Astrocyte (in vitro differentiated cells and primary cell): ENCODE results near the gene PAX3. TPM values are rescaled to one million over a fixed set of nuclear protein-coding genes. Genes with fewer than 3 reads are reported as not detected.

Source experiments
- DNase-seq: peaks from one replicate; pipeline ENCODE4 v3.0.0-alpha.2; 2010; ENCODE audit warnings: low read depth
- FAIRE-seq: peaks from 2 replicates; lab custom pipeline; 2011; peaks lifted over from hg19 to GRCh38; lab: Jason Lieb, UNC
- H2AFZ ChIP-seq: 2 replicates; pipeline ENCODE4 v1.6.0; 2012; ENCODE audit warnings: low read depth, low read length, inconsistent platforms
- H3K27ac ChIP-seq: 2 replicates; pipeline ENCODE4 v1.5.1; 2011; ENCODE audit warnings: low read depth, low read length, inconsistent platforms
- H3K27me3 ChIP-seq: 2 replicates; pipeline ENCODE4 v1.6.0; 2011; ENCODE audit warnings: low read length, inconsistent platforms; ENCODE audit not compliant: insufficient read depth
- H3K36me3 ChIP-seq: 2 replicates; pipeline ENCODE4 v1.5.1; 2011; ENCODE audit warnings: low read length, inconsistent platforms; ENCODE audit not compliant: insufficient read depth
- H3K4me1 ChIP-seq: 2 replicates; pipeline ENCODE4 v1.5.1; 2011; ENCODE audit warnings: low read length, inconsistent platforms; ENCODE audit not compliant: insufficient read depth
- H3K4me2 ChIP-seq: 2 replicates; pipeline ENCODE4 v1.6.0; 2012; ENCODE audit warnings: low read length, inconsistent platforms
- H3K4me3 ChIP-seq: 2 replicates; pipeline ENCODE4 v1.5.1; 2011; ENCODE audit warnings: low read depth, mild to moderate bottlenecking, low read length, inconsistent platforms; ENCODE audit not compliant: insufficient read depth
- H3K79me2 ChIP-seq: 2 replicates; pipeline ENCODE4 v1.6.0; 2012; ENCODE audit warnings: mild to moderate bottlenecking, low read length, inconsistent platforms; ENCODE audit not compliant: insufficient read depth
- H3K9ac ChIP-seq: 2 replicates; pipeline ENCODE4 v1.6.0; 2012; ENCODE audit warnings: mild to moderate bottlenecking, low read length, inconsistent platforms
- H3K9me3 ChIP-seq: 2 replicates; pipeline ENCODE4 v1.5.1; 2012; ENCODE audit warnings: low read depth, mild to moderate bottlenecking, low read length, inconsistent platforms; ENCODE audit not compliant: insufficient read depth
- H4K20me1 ChIP-seq: 2 replicates; pipeline ENCODE4 v1.6.0; 2012; ENCODE audit warnings: low read length, inconsistent platforms; ENCODE audit not compliant: insufficient read depth
- H3K27ac Mint-ChIP-seq: one replicate; pipeline ENCODE4 v1.8.0; 2021; ENCODE audit warnings: mild to moderate bottlenecking, mixed read lengths; ENCODE audit not compliant: unreplicated experiment
- H3K27me3 Mint-ChIP-seq: one replicate; pipeline ENCODE4 v1.8.0; 2021; ENCODE audit warnings: low read depth, mixed read lengths; ENCODE audit not compliant: unreplicated experiment
- H3K36me3 Mint-ChIP-seq: one replicate; pipeline ENCODE4 v1.8.0; 2021; ENCODE audit warnings: low read depth, mixed read lengths; ENCODE audit not compliant: unreplicated experiment
- H3K4me1 Mint-ChIP-seq: one replicate; pipeline ENCODE4 v1.8.0; 2021; ENCODE audit warnings: low read depth, mixed read lengths; ENCODE audit not compliant: unreplicated experiment
- H3K4me3 Mint-ChIP-seq: one replicate; pipeline ENCODE4 v1.8.0; 2021; ENCODE audit warnings: mild to moderate bottlenecking, moderate library complexity, mixed read lengths; ENCODE audit not compliant: unreplicated experiment
- H3K9me3 Mint-ChIP-seq: one replicate; pipeline ENCODE4 v1.8.0; 2021; ENCODE audit warnings: mild to moderate bottlenecking, mixed read lengths; ENCODE audit not compliant: unreplicated experiment
- EZH2 ChIP-seq: IDR thresholded peaks from 2 replicates; pipeline ENCODE4 v1.6.1; 2012; ENCODE audit warnings: mild to moderate bottlenecking, low read length, inconsistent platforms; ENCODE audit not compliant: insufficient read depth
- total RNA-seq: library from RNA; stranded (reverse); gene quantifications from 2 replicates; pipeline ENCODE4 v1.2.1, GENCODE V29; 2021
- TF ChIP-seq, protein P1 (sequence below): IDR thresholded peaks from 2 replicates; pipeline ENCODE4 v1.5.1; 2011; ENCODE audit warnings: low read depth, mild to moderate bottlenecking, inconsistent platforms, low read length, moderate library complexity; ENCODE audit not compliant: insufficient read depth

Gene PAX3
- total RNA-seq, 1 donor from 2014 or later: not detected

- no peaks in the 10 kb centered on the region for H3K9me3 Mint-ChIP-seq
- H3K79me2 ChIP-seq: no peaks in the 10 kb centered on the region
- no peaks in the 10 kb centered on the region for H3K36me3 ChIP-seq
- no peaks in the 10 kb centered on the region for H3K9me3 ChIP-seq
- H3K4me2 ChIP-seq: no peak overlapping the region
- H3K4me3 ChIP-seq: no peak overlapping the region
- H2AFZ ChIP-seq: no peak overlapping the region
- no peak for FAIRE-seq
- no peak overlapping the region for H3K27ac Mint-ChIP-seq
- H3K27me3 ChIP-seq: peaks cover 4% of the 10 kb centered on the region
- H4K20me1 ChIP-seq: no peaks in the 10 kb centered on the region
- TF ChIP-seq, protein P1, sequence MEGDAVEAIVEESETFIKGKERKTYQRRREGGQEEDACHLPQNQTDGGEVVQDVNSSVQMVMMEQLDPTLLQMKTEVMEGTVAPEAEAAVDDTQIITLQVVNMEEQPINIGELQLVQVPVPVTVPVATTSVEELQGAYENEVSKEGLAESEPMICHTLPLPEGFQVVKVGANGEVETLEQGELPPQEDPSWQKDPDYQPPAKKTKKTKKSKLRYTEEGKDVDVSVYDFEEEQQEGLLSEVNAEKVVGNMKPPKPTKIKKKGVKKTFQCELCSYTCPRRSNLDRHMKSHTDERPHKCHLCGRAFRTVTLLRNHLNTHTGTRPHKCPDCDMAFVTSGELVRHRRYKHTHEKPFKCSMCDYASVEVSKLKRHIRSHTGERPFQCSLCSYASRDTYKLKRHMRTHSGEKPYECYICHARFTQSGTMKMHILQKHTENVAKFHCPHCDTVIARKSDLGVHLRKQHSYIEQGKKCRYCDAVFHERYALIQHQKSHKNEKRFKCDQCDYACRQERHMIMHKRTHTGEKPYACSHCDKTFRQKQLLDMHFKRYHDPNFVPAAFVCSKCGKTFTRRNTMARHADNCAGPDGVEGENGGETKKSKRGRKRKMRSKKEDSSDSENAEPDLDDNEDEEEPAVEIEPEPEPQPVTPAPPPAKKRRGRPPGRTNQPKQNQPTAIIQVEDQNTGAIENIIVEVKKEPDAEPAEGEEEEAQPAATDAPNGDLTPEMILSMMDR: no peak
- TF ChIP-seq EZH2: no peak
- DNase-seq: no peak
- no peaks in the 10 kb centered on the region for H3K4me1 Mint-ChIP-seq
- H3K9ac ChIP-seq: no peak overlapping the region
- H3K4me1 ChIP-seq: no peaks in the 10 kb centered on the region
- peaks cover 57% of the 10 kb centered on the region for H3K27me3 Mint-ChIP-seq
- no peaks in the 10 kb centered on the region for H3K36me3 Mint-ChIP-seq
- no peak overlapping the region for H3K4me3 Mint-ChIP-seq
- no peak overlapping the region for H3K27ac ChIP-seq
Measured at GRCh38 chr2:222241128-222241870, 57.5 kb downstream of the PAX3 start.

DNA sequence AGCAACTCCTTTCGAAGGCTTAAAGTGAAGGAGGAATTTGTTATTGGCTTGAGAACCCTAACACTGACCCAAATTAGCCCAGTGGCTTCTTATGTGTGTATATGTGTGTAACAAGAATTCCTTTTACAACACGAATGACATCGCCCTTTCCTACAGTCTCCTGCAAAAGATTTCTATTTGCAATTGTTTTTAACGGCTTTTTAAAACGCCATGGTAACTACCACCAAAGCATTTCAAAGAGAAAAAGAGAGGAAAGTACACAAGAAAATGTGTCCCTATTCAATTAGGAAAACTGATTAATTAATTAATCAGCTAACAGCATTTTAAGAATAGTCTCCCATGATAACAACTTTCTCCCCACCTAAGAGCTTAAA lies 58.1 kb downstream of the PAX3 start:
- peaks cover 56% of the 10 kb centered on the region for H3K27me3 Mint-ChIP-seq

More for the DNA sequence above, 58.1 kb downstream of the PAX3 start:
- no peak overlapping the region for H3K27ac ChIP-seq
- no peaks in the 10 kb centered on the region for H3K36me3 ChIP-seq
- no peaks in the 10 kb centered on the region for H3K36me3 Mint-ChIP-seq
- no peak overlapping the region for H3K9ac ChIP-seq
- no peaks in the 10 kb centered on the region for H3K9me3 ChIP-seq
- no peaks in the 10 kb centered on the region for H3K4me1 ChIP-seq
- no peaks in the 10 kb centered on the region for H4K20me1 ChIP-seq
- no peak for TF ChIP-seq EZH2
- TF ChIP-seq, protein P1: no peak
- no peaks in the 10 kb centered on the region for H3K9me3 Mint-ChIP-seq
- H3K27me3 ChIP-seq: peaks cover 4% of the 10 kb centered on the region
- H3K79me2 ChIP-seq: no peaks in the 10 kb centered on the region
- H3K4me3 Mint-ChIP-seq: no peak overlapping the region
- H3K4me3 ChIP-seq: no peak overlapping the region
- H3K4me1 Mint-ChIP-seq: no peaks in the 10 kb centered on the region
- no peak for FAIRE-seq
- H3K4me2 ChIP-seq: no peak overlapping the region
- H2AFZ ChIP-seq: no peak overlapping the region
- H3K27ac Mint-ChIP-seq: no peak overlapping the region
- no peak for DNase-seq
